ENCODE data around the gene OBSCN. TPM values are rescaled to one million over a fixed set of nuclear protein-coding genes. Genes with fewer than 3 reads are reported as not detected.

The OBSCN gene
- total RNA-seq, 1 experiment from 2014 or later = 1.1 TPM

- no peak for DNase-seq (ENCODE audit: low spot score)
Observed at GRCh38 chr1:228307218-228308023, 99.6 kb downstream of the OBSCN start.

- no peak for DNase-seq (ENCODE audit: low spot score)
Observed at GRCh38 chr1:228308085-228308601, 100.3 kb downstream of the OBSCN start.

- DNase-seq (ENCODE audit: low spot score) = no peak
Observed at GRCh38 chr1:228308628-228309325, 100.9 kb downstream of the OBSCN start.

DNA sequence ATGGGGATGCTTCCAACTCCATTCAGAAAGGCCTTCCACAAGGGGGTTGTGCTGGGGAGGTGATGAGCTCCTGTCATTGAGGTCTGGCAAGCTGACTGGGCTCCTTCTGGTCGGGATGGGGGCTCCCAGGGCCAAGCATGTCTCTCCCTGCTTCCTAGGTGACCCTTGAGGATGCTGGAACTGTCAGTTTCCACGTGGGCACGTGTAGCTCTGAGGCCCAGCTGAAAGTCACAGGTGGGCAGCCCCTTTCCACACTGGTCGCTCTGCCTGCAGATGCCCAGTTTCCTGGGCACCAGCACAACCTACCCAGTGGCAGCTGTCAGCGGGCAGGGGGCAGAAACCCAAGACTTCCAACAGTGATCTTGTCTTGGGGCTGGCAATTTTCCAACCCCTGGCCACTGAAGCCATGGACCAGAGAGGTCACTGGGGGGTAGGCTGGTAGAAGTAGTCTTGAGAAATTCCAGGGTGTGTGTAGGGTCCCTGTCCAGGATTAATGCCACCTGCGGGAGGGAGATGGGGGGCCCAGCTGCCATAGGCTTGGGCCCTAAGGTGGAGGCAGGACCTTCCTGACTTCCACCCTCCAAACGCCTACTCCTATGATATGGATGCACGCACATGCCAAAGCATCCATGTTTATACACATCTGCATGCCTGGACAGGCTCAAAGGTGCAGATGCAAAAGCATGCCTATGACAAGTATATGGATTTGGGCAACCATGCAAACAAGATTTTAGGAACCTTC lies 101.7 kb downstream of the OBSCN start:
- no peak for DNase-seq (ENCODE audit: low spot score)

GRCh38 chr1:228310162-228310792 lies 102.4 kb downstream of the OBSCN start:
- no peak for DNase-seq (ENCODE audit: low spot score)

- no peak for DNase-seq (ENCODE audit: low spot score)
Observed at GRCh38 chr1:228311091-228311490, 103.2 kb downstream of the OBSCN start.

- DNase-seq (ENCODE audit: low spot score) = no peak
Observed at GRCh38 chr1:228312136-228312764, 104.4 kb downstream of the OBSCN start.

GRCh38 chr1:228313536-228314277 lies 105.9 kb downstream of the OBSCN start:
- DNase-seq (ENCODE audit: low spot score) = no peak

DNA sequence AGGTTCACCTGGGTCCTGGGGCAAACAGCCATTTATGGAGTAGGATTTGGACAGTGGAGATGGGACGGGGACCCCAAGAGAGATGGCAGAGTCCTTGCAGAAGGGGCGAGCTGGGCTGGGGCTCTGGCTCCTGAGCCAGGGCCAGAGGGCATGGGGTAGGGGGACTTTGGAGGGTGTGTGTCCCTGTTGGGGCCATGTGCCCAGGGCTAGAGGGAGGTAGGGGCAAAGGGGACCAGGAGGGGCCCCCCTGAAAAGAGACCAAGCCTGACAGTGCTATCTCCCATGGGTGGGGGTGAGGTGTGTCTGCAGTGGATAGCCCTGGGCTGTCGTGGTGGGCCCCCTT lies 106.4 kb downstream of the OBSCN start:
- DNase-seq (ENCODE audit: low spot score) = no peak

GRCh38 chr1:228314658-228315483 lies 107.0 kb downstream of the OBSCN start:
- DNase-seq (ENCODE audit: low spot score) = no peak

DNA sequence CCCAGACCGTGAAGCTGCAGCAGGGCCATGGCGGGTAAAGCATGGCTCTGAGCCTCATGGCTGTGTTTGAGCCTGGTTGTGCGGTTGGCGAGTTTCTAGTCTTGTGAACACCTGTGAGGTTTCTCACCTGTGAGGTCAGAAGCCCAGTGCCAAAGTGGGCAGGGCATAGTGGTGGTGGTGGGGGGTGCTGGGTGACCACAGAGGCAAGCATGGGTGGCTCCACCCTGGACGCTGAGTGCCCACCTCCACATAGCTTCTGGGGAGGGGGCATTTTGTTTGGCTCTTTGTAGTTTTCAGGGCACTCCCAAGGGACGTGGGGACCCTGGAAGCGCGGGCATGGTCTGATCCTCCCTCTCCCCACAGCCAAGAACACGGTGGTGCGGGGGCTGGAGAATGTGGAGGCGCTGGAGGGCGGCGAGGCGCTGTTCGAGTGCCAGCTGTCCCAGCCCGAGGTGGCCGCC lies 107.7 kb downstream of the OBSCN start:
- no peak for DNase-seq (ENCODE audit: low spot score)

GRCh38 chr1:228315945-228316588 lies 108.2 kb downstream of the OBSCN start:
- DNase-seq (ENCODE audit: low spot score) = no peak

DNA sequence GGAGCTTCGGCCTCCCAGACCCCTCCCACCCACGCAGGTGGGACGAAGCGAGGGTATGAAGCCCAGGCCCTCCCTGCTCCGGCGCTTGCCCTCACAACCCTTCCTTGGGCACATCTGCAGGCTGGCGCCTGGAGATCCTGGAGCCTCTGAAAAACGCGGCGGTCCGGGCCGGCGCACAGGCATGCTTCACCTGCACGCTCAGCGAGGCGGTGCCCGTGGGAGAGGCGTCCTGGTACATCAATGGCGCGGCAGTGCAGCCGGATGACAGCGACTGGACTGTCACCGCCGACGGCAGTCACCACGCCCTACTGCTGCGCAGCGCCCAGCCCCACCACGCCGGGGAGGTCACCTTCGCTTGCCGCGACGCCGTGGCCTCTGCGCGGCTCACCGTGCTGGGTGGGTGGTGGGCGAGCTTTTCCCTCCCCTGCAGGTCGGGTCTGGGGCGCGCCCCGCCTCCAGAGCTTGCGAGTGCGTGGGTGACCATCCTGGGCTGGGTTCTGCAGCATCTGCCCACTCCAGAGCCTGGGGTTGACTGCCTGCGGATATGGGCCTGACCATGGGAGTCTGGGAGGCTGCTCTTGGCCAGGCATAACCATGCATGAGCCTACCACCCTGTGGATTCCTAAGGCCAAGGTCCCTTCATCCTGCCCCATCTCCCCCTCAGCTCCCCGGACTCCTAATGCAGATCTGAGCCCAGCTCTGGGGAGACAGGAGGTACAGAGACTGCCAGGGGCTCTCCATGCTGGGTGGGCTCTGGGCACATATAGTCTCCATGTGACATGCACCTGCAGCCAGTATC lies 108.9 kb downstream of the OBSCN start:
- DNase-seq (ENCODE audit: low spot score) = no peak

DNA sequence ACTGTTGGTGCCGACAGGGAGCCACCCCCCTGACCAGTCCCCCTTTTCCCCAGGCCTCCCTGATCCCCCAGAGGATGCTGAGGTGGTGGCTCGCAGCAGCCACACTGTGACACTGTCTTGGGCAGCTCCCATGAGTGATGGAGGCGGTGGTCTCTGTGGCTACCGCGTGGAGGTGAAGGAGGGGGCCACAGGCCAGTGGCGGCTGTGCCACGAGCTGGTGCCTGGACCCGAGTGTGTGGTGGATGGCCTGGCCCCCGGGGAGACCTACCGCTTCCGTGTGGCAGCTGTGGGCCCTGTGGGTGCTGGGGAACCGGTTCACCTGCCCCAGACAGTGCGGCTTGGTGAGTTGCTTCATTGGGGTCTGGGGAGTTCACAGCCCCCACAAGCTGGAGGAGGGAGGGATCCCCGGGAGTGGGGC lies 109.6 kb downstream of the OBSCN start:
- DNase-seq (ENCODE audit: low spot score) = no peak

DNA sequence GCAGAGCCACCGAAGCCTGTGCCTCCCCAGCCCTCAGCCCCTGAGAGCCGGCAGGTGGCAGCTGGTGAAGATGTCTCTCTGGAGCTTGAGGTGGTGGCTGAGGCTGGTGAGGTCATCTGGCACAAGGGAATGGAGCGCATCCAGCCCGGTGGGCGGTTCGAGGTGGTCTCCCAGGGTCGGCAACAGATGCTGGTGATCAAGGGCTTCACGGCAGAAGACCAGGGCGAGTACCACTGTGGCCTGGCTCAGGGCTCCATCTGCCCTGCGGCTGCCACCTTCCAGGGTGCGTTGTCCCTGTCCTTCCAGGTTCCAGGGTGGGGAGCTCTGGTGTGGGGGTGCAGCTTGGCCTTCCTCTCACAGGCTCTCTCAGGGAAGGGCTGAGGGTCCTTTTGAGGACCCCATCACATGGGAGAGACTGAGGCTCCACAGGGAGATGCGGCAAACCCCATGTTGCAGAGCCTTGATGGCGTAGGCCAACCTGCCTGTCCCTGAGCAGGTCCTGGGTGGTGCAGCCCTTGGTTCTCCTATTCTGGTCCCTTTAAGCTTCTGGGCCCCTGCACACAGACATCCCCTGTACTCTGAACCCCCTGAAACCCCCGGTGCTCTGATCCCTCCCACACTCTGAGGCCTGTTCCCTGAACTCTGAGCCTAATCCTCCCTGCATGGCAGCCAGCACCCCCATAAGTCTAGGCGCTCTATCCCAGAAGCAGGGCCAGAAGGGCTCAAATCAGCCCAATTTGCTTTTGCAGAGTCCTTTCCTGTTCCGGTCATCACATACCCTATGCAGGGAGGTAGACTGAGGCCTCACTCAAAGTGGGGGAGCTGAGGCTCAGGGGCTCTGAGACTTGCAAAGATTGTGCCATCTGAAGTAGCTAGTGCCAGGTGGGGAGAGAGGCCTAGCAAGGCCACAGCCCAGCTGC lies 110.3 kb downstream of the OBSCN start:
- DNase-seq (ENCODE audit: low spot score) = no peak

DNA sequence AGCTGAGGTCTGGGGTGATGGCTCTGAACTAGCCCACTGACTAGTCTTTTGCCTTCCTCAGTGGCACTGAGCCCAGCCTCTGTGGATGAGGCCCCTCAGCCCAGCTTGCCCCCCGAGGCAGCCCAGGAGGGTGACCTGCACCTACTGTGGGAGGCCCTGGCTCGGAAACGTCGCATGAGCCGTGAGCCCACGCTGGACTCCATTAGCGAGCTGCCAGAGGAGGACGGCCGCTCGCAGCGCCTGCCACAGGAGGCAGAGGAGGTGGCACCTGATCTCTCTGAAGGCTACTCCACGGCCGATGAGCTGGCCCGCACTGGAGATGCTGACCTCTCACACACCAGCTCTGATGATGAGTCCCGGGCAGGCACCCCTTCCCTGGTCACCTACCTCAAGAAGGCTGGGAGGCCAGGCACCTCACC lies 111.0 kb downstream of the OBSCN start:
- DNase-seq (ENCODE audit: low spot score) = no peak

All from H4 (cell line).